ENCODE results near the gene IFT88.
A peak's percentile ranks its signal among the peaks of the same experiment; 100 is the strongest.

The IFT88 gene, protein sequence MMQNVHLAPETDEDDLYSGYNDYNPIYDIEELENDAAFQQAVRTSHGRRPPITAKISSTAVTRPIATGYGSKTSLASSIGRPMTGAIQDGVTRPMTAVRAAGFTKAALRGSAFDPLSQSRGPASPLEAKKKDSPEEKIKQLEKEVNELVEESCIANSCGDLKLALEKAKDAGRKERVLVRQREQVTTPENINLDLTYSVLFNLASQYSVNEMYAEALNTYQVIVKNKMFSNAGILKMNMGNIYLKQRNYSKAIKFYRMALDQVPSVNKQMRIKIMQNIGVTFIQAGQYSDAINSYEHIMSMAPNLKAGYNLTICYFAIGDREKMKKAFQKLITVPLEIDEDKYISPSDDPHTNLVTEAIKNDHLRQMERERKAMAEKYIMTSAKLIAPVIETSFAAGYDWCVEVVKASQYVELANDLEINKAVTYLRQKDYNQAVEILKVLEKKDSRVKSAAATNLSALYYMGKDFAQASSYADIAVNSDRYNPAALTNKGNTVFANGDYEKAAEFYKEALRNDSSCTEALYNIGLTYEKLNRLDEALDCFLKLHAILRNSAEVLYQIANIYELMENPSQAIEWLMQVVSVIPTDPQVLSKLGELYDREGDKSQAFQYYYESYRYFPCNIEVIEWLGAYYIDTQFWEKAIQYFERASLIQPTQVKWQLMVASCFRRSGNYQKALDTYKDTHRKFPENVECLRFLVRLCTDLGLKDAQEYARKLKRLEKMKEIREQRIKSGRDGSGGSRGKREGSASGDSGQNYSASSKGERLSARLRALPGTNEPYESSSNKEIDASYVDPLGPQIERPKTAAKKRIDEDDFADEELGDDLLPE

DNA sequence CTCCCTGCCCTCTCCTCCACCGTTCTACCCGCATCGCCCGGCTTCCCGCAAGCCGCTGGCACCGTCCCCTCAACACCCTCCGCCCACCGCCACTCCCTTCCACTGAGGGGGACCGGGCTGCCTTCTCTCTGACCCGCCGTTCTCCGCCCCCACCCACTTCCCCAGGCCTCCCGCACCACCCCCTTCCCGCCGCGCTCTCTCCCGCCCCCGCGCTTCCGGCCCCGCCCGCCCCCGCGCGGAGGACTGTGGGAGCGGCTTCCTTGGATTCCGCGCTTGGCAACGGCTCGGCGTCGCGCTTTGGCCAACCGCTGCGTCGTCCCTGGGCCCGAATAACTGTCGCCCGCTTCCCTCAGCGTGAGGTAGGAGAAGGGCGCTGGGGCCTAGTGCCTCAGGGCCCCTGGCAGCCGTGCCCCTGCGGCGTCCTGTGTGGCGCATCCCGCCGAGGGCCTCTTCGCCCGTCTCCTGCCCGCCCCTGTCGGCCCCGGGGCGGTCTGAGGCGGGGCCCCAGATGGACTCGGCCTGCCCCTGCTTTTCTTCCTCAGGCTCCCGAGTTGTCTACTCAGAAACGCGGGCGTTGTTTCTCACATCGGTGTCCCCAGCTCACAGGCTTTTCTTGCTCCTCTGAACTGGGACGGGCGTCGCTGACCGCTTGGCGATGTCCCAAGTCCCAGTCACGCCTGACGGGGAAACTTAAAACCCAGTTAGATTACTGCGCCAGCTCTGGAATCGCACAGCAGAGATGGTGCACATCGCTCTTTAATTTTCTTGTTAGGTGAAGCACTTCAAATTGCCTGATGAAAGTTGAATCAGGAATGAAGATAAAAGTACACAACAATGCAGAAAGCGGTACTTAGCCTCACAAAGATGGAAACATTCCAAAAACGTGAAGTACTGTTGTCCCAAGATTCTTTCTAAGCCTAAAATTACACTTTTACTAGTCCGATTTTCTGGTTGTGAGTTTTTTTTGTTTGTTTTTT is at the start of gene IFT88:
TSS of gene IFT88 (plus strand) at position 260 of the 977 bp plus-strand sequence. CDS start 7,229 bp downstream, outside the sequence.
- DNase-seq (ENCODE audit: low spot score), result peak; percentile 77

DNA sequence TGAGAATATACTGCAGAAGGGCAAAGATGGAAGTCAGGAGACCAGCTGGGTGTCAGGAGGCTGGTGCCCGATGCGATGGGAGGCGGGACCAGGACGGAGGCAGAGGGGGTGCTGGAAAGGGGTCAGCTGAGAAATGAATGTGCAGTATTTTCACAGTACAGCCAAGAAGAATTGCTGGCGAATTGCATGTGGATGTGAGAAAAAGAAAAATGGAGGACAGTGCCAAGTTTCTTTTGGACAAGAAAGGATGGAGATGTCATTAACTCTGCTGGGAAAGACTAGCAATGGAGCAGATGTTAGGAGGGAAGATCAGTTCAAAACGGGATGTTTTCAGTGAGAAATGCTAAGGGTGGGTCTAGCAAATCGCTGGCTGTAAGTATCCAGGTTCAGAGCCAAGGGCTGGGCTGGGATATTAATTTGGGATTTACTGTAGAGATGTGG is 48.3 kb upstream of the IFT88 start:
- DNase-seq (ENCODE audit: low spot score), result no peak

DNA sequence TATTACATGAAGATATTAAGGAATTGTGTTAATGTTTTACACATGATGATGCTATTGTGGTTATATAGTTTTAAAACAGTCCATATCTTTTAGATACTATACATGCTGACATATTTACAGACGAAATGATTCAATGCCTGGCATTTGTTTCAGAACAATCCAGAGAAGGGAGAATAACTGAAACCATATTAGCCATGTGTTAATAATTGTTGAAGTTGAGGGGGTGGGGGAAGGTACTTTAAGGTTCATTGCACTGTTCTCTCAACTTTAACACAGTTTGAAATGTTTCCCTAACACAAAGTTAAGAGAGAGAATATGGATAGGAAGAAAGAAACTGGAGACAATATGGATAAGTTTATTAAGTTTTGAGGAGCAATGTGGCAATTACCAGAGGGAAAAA is 47.1 kb upstream of the IFT88 start:
- DNase-seq (ENCODE audit: low spot score), result no peak

DNA sequence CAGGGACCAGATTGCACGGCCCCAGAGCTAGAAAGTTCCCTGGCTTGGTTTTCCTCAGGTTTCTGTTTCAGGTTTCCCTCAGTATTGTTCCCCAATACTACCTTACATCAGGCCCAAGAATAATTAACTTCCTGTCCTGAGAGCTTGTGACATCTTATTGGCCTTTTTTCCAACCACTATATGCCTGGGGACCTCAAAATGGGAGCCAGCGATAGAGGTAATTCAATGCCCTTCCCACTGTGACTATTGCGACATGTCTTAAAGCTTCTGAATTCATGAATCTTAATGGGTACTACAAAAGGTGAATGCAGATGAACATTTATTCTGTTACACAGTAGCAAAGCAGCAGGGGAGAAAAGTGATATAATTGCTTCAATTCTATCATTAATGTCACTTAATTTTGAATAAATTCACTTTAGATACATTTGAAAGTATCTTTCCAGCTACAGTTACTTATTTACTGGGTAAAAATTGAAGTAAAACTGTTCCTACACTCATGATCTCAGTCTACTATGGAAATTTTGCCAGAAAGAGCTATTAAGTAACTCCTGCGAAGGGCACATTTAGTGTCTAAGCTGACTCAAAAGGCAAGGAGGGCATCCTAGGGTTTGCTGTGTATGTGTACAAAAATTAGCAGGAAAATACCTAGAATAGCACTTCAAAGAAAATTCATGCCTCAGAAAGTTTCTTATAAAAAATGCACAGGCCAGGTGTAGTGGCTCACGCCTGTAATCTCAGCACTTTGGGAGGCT is 45.4 kb upstream of the IFT88 start:
- no peak for DNase-seq (ENCODE audit: low spot score)

DNA sequence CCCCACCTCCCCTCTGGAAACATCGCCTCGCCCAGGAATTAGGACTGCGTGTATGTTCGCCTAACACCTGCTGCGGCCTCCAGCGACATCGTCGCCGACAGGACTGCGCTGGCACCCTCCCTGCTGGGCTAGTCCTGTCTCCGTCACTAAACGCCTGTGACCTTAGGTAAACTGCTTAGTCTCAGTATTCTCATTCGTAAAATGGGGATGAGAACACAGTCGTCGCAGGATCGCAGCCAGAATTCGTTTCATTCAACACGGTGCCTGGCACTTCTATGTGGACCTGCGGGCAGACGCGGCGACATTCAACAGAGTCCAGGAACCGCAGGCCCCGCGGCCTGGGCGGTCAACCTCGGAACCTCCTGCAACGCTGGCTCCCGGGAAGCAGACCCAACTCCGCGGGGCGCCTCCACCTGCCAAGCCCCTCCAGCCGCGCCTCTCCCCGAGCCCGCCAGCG is 41.8 kb upstream of the IFT88 start:
- DNase-seq (ENCODE audit: low spot score), result peak; percentile 18

DNA sequence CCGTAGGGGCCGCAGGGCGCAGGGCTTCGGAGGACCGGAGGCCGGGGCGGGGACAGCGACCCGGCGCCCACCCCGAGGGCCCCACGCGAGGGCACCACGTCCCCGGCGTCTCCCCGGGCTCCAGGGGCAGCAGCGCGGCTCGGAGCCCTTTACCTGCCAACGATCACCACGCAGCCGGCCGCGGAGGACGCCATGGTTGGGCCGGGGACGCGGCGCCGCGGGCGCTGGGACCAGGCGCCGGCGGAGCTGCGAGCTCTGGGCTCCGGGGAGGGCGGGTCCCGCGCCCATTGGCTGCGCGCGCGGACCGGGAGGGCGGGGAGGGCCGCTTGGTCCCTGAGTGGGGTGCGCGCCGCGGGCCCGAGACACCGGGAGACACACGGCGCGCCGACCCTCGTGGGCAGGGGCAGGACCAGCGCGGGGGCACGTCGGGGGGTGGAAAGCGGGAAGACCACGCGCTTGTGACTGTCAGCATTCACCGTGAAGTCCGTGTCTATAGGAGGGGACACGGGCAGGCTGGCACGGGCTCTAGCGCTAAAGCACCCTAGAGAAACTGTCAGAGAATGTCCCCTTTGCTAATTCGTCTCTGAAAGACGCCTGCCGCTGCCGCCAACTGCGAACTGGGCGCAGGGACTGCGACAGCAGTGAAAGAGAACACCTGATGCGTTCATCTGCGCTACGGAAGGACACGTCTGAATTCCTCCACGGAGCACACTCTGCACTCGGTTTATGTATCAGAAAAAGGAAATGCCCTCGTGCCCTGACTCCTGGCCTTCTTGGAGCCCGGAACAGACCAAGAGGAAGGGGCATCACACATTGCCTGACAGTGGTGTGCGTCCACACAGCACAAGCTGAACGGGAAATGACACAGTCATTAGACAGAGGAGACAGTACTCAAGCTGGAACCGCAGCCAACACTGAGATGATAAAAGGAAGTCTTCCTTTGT is 41.1 kb upstream of the IFT88 start, which contains the start of gene CRYL1:
TSS of gene CRYL1 (minus strand) at position 257 of the 944 bp plus-strand sequence. CDS start at position 194, 63 bp downstream.
- DNase-seq (ENCODE audit: low spot score), result peak; percentile 72

DNA sequence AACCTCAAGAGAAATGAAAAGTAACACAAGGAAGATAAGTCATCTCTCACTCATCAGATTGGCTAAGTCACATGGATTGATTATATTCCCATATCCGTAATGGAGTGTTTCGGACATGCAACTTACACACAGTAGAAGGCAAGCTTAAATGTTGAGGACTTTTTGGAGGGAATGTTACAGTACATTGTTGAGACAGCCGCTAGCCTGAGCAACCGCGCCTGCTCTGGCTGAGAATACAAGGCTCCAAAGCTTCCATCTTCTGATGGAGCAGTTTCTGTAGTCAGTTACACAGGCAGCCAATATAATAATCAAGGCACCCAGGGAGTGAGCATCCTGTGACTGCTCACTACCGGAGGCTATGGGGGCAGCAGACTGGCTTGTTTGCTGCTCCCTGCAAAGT is 40.3 kb upstream of the IFT88 start:
- no peak for DNase-seq (ENCODE audit: low spot score)

DNA sequence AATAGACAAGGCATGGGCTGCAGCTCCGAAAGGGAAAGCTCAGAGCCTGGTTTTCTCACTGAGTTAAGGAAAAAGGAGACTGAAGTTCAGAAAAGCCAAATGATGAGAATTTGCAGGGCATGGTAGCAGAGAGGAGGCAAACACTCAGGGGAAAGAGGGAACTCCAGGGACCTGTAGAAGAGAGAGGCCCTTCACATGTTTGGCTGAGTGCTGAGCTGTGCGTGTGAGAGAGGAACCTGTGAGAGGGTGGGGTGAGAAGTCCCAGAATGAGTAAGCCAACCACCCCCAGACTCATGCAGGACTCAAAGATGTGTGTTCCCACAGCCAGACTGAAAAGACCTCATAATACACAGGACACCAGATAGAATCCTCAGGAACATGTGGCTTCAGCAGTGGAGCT is 38.5 kb upstream of the IFT88 start:
- DNase-seq (ENCODE audit: low spot score), result no peak

DNA sequence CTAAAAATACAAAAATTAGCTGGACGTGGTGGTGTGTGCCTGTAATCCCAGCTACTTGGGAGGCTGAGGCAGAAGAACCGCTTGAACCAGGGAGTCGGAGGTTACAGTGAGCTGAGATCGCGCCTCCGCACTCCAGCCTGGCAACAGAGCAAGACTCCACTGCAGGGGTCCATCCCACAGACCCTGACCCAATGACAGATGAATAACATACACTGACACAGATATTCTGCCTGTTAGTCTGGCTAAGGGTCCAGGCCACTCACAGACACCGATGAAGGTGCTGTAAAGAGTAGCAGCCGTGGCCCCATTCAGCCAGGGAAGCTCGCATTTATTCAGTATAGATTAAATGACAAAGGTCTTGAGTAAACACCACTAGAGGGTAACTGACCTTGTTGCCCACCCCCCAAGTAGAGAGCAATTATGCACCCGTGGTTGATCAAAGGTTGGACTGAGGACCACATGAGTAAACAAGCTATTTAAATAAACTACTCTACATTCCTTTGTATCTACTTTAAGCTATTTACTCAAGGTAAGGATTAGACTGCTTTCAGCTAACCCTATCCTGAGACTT is 32.8 kb upstream of the IFT88 start:
- no peak for DNase-seq (ENCODE audit: low spot score)

DNA sequence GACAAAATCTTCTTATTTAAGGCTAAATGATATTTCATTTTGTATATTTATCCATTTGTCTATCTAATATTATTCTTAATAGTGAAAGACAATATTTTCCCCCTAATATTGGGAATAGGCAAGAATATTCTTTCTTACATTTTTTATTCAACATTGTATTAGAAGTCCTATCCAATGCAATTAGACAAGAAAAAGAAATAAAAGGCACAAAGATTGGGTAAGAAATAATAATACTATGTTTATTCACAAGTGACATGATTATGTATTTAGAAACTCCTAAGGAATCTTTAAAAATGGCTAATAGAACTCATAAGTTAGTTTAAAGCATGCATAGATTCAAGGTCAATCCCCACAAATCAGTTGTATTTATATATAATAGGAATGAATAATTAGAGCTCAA is 30.0 kb upstream of the IFT88 start:
- DNase-seq (ENCODE audit: low spot score), result no peak

DNA sequence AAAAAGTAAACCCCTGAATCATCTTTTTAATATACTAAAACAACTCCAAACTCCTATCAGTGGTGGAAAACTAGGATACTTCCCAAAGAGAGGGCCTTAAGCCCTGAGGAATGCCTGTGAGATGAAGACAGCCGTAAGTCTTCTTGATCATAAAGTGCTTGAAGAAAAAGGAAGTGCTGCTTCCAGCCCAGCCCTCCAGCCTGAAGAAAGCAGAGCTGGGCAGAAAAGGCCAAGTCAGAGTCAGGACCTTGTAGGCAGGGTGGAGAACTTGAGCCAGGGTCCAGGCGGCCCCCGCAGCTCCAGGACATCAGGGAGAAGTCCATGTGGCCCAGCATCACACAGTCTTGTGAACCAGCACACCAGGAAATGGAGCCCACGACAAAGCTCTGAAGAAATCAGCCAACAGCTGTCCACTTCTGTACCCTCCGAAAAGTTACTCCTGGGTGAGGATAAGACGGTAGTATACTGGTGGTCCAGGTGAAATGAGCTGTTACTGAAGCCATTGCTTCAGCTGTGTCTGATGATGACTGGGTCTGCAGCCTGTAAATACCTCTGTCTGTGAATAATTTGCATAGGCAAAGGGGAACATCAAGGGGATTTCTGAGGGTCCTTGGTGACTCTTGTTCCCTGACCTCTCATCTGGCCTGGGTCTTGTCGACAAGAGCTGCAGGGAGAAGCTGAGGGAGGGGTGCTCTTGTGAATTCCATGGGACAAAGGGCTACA is 22.6 kb upstream of the IFT88 start:
- DNase-seq (ENCODE audit: low spot score), result no peak

DNA sequence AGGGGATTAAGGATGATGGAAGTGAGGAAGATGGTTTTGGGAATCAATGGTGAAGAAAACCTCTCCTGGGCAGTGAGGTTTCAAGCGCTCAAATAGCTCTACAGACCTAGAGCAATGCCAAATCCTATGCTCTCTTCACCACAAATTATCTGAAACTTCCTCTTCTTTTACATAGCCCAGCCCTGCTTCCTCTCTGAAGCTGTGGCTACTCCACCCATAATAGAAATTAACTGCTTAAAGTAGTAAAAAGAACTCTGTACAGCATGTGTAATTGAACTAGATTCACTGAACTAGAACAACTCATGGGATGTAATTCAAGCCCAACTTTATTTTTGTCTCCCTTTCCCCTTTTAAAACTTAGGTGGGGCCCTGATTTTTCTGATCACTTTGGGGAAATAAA is 20.4 kb upstream of the IFT88 start:
- no peak for DNase-seq (ENCODE audit: low spot score)

DNA sequence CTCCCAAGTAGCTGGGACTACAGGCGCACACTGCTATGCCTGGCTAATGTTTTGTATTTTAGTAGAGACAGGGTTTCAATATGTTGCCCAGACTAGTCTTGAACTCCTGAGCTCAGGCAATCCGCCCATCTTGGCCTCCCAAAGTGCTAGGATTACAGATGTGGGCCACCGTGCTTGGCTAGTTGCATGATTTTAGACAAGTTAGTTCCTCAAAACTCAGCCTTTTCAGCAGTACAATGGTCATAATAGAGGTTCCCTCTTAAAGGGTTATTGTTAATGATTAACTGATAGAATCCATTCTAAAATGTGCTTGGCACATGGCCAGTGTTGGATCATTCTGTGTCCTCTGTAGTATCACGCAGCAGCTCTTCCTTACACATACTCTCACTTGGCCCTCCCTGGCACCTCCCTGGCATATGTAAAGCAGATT is 19.5 kb upstream of the IFT88 start:
- DNase-seq (ENCODE audit: low spot score), result no peak

DNA sequence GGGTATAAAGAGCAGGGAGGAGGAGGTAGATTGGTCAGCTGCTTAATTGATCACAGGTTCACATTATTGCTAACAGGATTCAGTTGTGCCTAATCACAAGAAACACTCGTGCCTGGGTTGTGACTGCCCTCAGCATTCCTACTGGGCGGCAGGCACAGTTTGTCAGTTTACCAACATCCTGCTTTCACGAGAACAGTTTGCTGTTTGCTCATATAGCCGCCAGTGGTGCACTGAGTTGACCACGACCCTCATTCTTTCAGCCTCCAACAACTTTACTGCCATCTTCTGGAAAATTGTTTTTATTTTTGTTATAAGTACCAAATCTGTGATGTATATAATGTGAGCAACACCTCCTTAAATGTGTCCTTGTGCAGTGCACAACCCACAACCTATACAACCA is 16.2 kb upstream of the IFT88 start:
- no peak for DNase-seq (ENCODE audit: low spot score)

DNA sequence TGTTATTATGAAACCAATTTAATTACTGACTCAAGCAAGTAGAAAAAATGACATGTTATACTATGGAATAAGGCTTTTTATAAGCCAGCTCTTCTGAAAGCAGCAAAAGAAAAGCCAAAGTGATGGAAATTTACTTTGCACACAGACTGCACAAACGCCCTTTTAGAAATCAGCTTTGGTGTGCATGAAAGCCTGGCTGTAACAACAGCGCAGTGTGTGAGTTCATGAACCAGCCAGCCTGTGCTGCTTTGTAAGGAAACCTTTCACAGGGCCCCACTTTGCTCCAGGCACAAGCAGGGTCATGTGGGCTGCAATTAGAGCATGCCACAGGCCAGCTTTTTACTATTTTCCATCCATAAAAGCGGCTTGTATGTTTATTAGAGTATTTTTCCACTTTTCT is 13.6 kb upstream of the IFT88 start:
- DNase-seq (ENCODE audit: low spot score), result no peak

DNA sequence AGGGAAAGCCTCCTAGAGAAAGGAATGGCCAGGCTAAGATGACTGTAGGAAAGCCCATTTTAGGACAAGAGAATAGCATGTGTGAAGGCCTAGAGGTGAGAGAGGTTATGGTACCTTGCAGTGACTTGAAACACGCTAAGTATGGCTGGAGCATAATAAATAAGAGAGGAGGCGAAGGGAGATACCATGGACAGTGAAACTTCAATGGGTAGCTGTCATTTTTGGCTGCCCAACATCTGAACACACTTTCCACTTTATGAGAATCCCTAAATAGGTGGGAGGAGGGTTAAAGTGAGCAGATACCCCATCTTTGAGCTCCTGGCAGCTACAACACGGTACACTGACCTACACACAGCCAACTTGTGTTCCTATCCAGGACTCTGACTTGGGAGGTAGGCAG is 8.0 kb upstream of the IFT88 start:
- no peak for DNase-seq (ENCODE audit: low spot score)

DNA sequence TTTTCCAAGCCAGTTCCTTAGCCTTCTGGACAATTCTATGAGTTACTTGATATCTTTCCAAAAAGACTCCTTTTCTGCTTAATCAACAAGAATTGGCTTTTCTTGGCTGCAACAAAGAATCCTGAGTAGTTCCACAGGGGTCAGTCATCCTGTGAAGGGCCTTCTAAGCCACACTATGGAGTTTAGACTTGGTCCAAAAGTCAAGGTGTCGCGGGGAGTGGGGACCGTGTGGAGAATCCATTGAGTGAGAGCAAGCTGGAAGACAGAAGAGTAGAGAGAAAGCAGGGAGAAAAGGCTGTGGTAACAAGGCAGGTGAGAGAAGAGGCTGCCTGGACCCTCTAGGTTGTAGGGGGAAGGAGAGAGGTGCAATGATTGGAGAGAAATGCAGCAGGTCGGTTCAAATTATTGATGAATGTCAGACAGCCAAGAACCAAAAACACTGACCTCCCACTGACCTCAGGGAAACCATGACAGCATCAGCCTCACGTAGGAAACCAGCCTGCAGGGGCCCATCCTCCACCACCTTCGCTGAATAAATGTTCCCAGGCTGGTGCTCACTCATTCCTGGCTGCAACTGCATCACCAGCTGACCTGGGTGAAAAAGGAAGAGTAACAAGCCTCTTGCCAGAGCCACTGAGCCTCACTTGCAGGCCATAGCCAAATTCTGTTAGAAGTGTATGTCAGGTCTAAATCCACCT is 7.1 kb upstream of the IFT88 start:
- no peak for DNase-seq (ENCODE audit: low spot score)

DNA sequence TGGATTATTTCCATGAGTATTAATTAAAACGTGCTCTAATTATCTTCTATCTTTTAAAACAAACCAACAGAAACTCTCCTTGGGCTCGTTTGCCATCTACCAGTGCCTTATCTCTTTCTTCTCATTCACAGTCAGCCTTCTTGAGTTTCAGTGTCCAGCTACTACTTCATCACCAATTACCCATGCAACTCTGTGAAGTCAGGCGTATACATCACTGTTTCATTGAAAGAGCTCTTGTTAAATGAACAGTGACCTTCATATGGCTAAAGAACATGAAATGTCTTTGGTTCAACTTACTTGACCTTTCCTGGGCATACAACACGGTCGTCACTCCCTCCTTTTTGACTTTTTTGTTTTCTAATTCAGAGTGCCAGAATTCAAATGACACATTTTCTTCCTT is 5.2 kb upstream of the IFT88 start:
- no peak for DNase-seq (ENCODE audit: low spot score)
